CD14-positive monocyte (primary cell): ENCODE data around the gene TUBB6. TPM values are rescaled to one million over a fixed set of nuclear protein-coding genes. Genes with fewer than 3 reads are reported as not detected.

Experiments used
- DNase-seq, 3 donors: peaks; one replicate each; pipeline ENCODE4 v3.0.0-alpha.2; 2011 to 2022
- H2AFZ ChIP-seq: 2 replicates; pipeline ENCODE4 v1.6.0; 2012; ENCODE audit warnings: mild to moderate bottlenecking, low read depth, low read length, inconsistent platforms; ENCODE audit not compliant: insufficient read depth, poor library complexity, severe bottlenecking
- H3K27ac ChIP-seq, 2 donors: 1 replicate in 1 of 2; 2 replicates in 1 of 2; pipeline ENCODE4 v1.5.1; 2012 to 2013; ENCODE audit warnings: low read length in 2 of 2, control low read depth in 1 of 2, inconsistent platforms in 1 of 2, low read depth in 1 of 2, mild to moderate bottlenecking in 1 of 2
- H3K27me3 ChIP-seq, 2 donors: one replicate each; pipeline versions ENCODE4 v1.6.0 to v1.6.1; 2011 to 2013; ENCODE audit warnings: low read length in 2 of 2; ENCODE audit not compliant: control insufficient read depth in 2 of 2, insufficient read depth in 2 of 2
- H3K36me3 ChIP-seq, 2 donors: replicated peaks in 1 of 2; 1 replicate in 1 of 2; 2 replicates in 1 of 2; pipeline versions ENCODE4 v1.5.1 to v1.6.1; 2012 to 2013; ENCODE audit warnings: low read length in 2 of 2, control low read depth in 1 of 2, inconsistent platforms in 1 of 2, mild to moderate bottlenecking in 1 of 2; ENCODE audit not compliant: insufficient read depth in 2 of 2, control insufficient read depth in 1 of 2
- H3K4me1 ChIP-seq, 2 donors: 1 replicate in 1 of 2; 2 replicates in 1 of 2; pipeline versions ENCODE4 v1.5.1 to v1.6.1; 2012 to 2013; ENCODE audit warnings: low read length in 2 of 2, control low read depth in 1 of 2, inconsistent platforms in 1 of 2, mild to moderate bottlenecking in 1 of 2, moderate library complexity in 1 of 2; ENCODE audit not compliant: insufficient read depth in 2 of 2, control insufficient read depth in 1 of 2
- H3K4me2 ChIP-seq: replicated peaks from 2 replicates; pipeline ENCODE3; 2012; ENCODE audit warnings: low read length, moderate library complexity, mild to moderate bottlenecking; ENCODE audit not compliant: poor library complexity, severe bottlenecking; ENCODE audit errors: extremely low read depth
- H3K4me3 ChIP-seq, 3 experiments: fragments of 200-600 bp in 1 of 3; sonication (generic) in 1 of 3; replicated peaks in 1 of 3; 1 replicate in 2 of 3; 2 replicates in 1 of 3; pipeline ENCODE4 v1.5.1; 2011 to 2013; ENCODE audit warnings: low read length in 3 of 3, mild to moderate bottlenecking in 3 of 3, control low read depth in 2 of 3, low read depth in 2 of 3, inconsistent platforms in 1 of 3, moderate library complexity in 1 of 3
- H3K79me2 ChIP-seq: 2 replicates; pipeline ENCODE4 v1.6.0; 2012; ENCODE audit warnings: mild to moderate bottlenecking, control low read depth, inconsistent platforms, low read length, moderate library complexity; ENCODE audit not compliant: insufficient read depth
- H3K9ac ChIP-seq: 2 replicates; pipeline ENCODE4 v1.6.0; 2017; ENCODE audit warnings: low read length, mild to moderate bottlenecking; ENCODE audit not compliant: insufficient read depth, poor library complexity, severe bottlenecking
- H3K9me3 ChIP-seq, 2 donors: replicated peaks in 1 of 2; 1 replicate in 1 of 2; 2 replicates in 1 of 2; pipeline versions ENCODE4 v1.5.1 to v1.6.1; 2012 to 2013; ENCODE audit warnings: low read length in 2 of 2, control low read depth in 1 of 2; ENCODE audit not compliant: control insufficient read depth in 1 of 2, insufficient read depth in 1 of 2
- H4K20me1 ChIP-seq: 2 replicates; pipeline ENCODE4 v1.6.0; 2012; ENCODE audit warnings: mild to moderate bottlenecking, low read length, control low read depth, moderate library complexity; ENCODE audit not compliant: insufficient read depth
- H3K27ac Mint-ChIP-seq, 7 donors: one replicate each; pipeline ENCODE4 v1.8.0; 2020; ENCODE audit warnings: mild to moderate bottlenecking in 7 of 7, mixed read lengths in 7 of 7, moderate library complexity in 6 of 7, inconsistent platforms in 2 of 7
- H3K27me3 Mint-ChIP-seq, 3 donors: one replicate each; pipeline ENCODE4 v1.8.0; 2021 to 2022; ENCODE audit warnings: low read depth in 3 of 3, mild to moderate bottlenecking in 3 of 3, mixed read lengths in 3 of 3, moderate library complexity in 3 of 3, inconsistent platforms in 1 of 3
- H3K36me3 Mint-ChIP-seq, 2 donors: one replicate each; pipeline ENCODE4 v1.8.0; 2020; ENCODE audit warnings: mixed read lengths in 2 of 2, inconsistent platforms in 1 of 2, mild to moderate bottlenecking in 1 of 2
- H3K4me1 Mint-ChIP-seq: one replicate; pipeline ENCODE4 v1.8.0; 2020; ENCODE audit warnings: mild to moderate bottlenecking, mixed read lengths
- H3K4me3 Mint-ChIP-seq, 2 donors: one replicate each; pipeline ENCODE4 v1.8.0; 2020; ENCODE audit warnings: mild to moderate bottlenecking in 2 of 2, mixed read lengths in 2 of 2, moderate library complexity in 1 of 2
- H3K9me3 Mint-ChIP-seq, 7 donors: one replicate each; pipeline ENCODE4 v1.8.0; 2020 to 2022; ENCODE audit warnings: mixed read lengths in 7 of 7, mild to moderate bottlenecking in 6 of 7, moderate library complexity in 6 of 7, inconsistent platforms in 2 of 7
- WGBS: methylation state at CpG from one replicate; pipeline ENCODE4 v1.1.5; 2013; ENCODE audit warnings: missing lambda C conversion rate; ENCODE audit not compliant: insufficient coverage; 5-methylcytosine and 5-hydroxymethylcytosine counted together
- intact Hi-C, 2 donors: fragments of 100-400 bp; cut with micrococcal nuclease; formaldehyde crosslinking; loops; one replicate each; pipeline versions ENCODE4 v1.15.0 to v1.15.1; 2023
- polyA plus RNA-seq, 3 donors: library from polyadenylated mRNA; depleted of rRNA in 1 of 3; unstranded in 2 of 3; stranded (reverse) in 1 of 3; fragments of 300-500 nt in 2 of 3; fragments of >200 nt in 1 of 3; fragmentation: Illumina TruSeq in 2 of 3; gene quantifications; 1 replicate in 2 of 3; 2 replicates in 1 of 3; pipeline ENCODE4 v1.2.3, GENCODE V29; 2012 to 2021
- TF ChIP-seq, protein P1 (sequence below): fragments of 200-600 bp; IDR thresholded peaks from one replicate; pipeline ENCODE4 v1.8.0; 2022; ENCODE audit warnings: antibody characterized with exemption, mild to moderate bottlenecking

The TUBB6 gene
- polyA plus RNA-seq, 3 donors, result 15.8 to 34.9 (median 27.6) TPM

DNA sequence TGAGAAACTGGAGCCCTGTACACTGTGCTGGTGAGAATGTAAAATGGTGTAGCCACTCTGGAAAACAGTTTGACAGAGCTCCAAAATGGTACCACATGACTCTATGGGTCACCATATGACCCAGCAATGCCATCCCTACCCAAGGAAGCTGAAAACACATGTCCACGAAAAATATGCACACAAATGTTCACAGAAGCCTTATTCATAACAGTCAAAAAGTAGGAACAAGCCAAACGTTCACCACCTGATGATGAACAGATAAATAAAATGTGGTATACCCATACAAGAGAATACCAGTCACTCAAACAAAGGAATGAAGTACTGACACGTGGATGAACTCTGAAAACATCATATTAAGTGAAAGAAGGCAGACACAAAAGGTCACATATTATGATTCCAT is 64.4 kb downstream of the TUBB6 start:
- Histone ChIP-seq H3K4me3 (no peak overlapping the region), H3K4me1 (peaks cover 17 to 20% of the 10 kb centered on the region in 2 donors), H3K4me2 (no peak overlapping the region), H3K36me3 (peaks cover 21 to 37% of the 10 kb centered on the region in 2 donors), H3K79me2 (peaks cover 72% of the 10 kb centered on the region), H3K27ac (no peak overlapping the region), H2AFZ (no peak overlapping the region), H3K27me3 (no peaks in the 10 kb centered on the region), H4K20me1 (peaks cover 18% of the 10 kb centered on the region), H3K9ac (no peak overlapping the region), H3K9me3 (no peaks in the 10 kb centered on the region)
- no peak overlapping the region for H3K4me3 Mint-ChIP-seq
- TF ChIP-seq, protein P1, sequence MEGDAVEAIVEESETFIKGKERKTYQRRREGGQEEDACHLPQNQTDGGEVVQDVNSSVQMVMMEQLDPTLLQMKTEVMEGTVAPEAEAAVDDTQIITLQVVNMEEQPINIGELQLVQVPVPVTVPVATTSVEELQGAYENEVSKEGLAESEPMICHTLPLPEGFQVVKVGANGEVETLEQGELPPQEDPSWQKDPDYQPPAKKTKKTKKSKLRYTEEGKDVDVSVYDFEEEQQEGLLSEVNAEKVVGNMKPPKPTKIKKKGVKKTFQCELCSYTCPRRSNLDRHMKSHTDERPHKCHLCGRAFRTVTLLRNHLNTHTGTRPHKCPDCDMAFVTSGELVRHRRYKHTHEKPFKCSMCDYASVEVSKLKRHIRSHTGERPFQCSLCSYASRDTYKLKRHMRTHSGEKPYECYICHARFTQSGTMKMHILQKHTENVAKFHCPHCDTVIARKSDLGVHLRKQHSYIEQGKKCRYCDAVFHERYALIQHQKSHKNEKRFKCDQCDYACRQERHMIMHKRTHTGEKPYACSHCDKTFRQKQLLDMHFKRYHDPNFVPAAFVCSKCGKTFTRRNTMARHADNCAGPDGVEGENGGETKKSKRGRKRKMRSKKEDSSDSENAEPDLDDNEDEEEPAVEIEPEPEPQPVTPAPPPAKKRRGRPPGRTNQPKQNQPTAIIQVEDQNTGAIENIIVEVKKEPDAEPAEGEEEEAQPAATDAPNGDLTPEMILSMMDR, result no peak
- intact Hi-C loops, result loop anchor here (10.0 kb wide), 2 partner anchors 68 to 388 kb away; partner anchors contain the start of genes IMPA2 (in 1 of the 2) and TUBB6 (in 1 of the 2)
- H3K27me3 Mint-ChIP-seq, result no peaks in the 10 kb centered on the region
- peaks cover 23 to 43% of the 10 kb centered on the region in 2 donors for H3K36me3 Mint-ChIP-seq
- no peak overlapping the region for H3K27ac Mint-ChIP-seq
- no peaks in the 10 kb centered on the region for H3K9me3 Mint-ChIP-seq
- peaks cover 32% of the 10 kb centered on the region for H3K4me1 Mint-ChIP-seq
- no peak for DNase-seq
- WGBS, result no CpG with 5 or more reads among the region's 3 CpGs

DNA sequence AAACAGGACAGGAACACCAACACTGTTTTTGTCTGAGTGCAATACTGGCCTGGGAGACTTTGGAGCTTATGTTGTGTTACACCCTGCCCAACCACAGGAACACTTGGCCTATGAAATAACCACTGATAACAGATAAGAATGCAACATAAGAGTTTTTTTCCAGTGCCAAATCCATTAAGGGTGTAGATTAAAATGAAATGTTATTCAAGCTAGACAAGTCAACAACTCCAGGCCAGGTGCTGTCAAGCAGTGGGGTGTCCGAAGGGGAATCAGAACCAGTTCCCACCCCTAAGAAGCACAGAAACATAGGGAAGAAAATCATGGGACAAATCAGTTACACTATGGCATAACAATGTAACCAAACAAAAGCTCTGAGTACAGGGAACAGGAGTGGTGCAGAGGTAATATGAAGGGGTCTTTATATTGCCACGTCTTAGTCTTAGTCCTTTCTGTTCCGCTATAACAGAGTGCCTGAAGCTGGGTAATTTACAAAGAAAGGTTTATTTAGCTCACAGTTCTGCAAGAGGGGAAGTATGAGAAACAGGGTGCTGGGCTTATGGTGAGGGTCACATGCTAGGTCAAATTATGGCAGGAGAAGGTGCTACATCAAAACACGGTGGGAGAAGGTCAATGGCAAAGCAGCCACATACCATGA is 65.2 kb downstream of the TUBB6 start:
- Histone ChIP-seq H3K9me3 (no peaks in the 10 kb centered on the region), H2AFZ (no peak overlapping the region), H3K4me2 (no peak overlapping the region), H3K27me3 (no peaks in the 10 kb centered on the region), H3K79me2 (peaks cover 72% of the 10 kb centered on the region), H3K36me3 (peaks cover 15 to 31% of the 10 kb centered on the region in 2 donors), H4K20me1 (peaks cover 18% of the 10 kb centered on the region), H3K27ac (peak overlapping the region in 1 of 2 donors; percentile 18), H3K9ac (no peak overlapping the region), H3K4me1 (peaks cover 25 to 27% of the 10 kb centered on the region in 2 donors), H3K4me3 (no peak overlapping the region)
- H3K27ac Mint-ChIP-seq, result peak overlapping the region in 4 of 7 donors; percentile 0 to 68 (median 46)
- TF ChIP-seq, protein P1, result no peak
- H3K4me3 Mint-ChIP-seq, result no peak overlapping the region
- DNase-seq, result no peak
- peaks cover 38% of the 10 kb centered on the region for H3K4me1 Mint-ChIP-seq
- peaks cover 19 to 36% of the 10 kb centered on the region in 2 donors for H3K36me3 Mint-ChIP-seq
- intact Hi-C loops, result loop anchor here (10.0 kb wide), 2 partner anchors 68 to 388 kb away; partner anchors contain the start of genes IMPA2 (in 1 of the 2) and TUBB6 (in 1 of the 2)
- H3K9me3 Mint-ChIP-seq, result no peaks in the 10 kb centered on the region
- no peaks in the 10 kb centered on the region for H3K27me3 Mint-ChIP-seq
- WGBS, result 82% methylated on average over 3 of the region's 4 CpGs
